HepG2 (cell line): ENCODE results near the gene CASP7. TPM values are rescaled to one million over a fixed set of nuclear protein-coding genes. Genes with fewer than 3 reads are reported as not detected.

Experiments used
- ATAC-seq: fragments of 200-7000 bp; cut with Tn5 transposase; 3 replicates; pipeline ENCODE4 v1.9.1; 2020; ENCODE audit warnings: mild to moderate bottlenecking, moderate library complexity
- BruUV-seq: library from RNA; stranded (reverse); fragments of 400-500 nt; replicated peaks from 2 replicates; lab custom pipeline; 2021; lab: Mats Ljungman, UMichigan
- CTCF ChIA-PET: fragments of 300-600 bp; formaldehyde crosslinking; extraction: SDS; loops from one replicate; lab custom pipeline; 2021; ENCODE audit warnings: low total read pairs, inconsistent platforms, low intra/inter-chr PET ratio; lab: Yijun Ruan, JAX
- POLR2A ChIA-PET: fragments of 350-600 bp; sonication (Branson Sonifier 250); formaldehyde crosslinking; loops from one replicate; lab custom pipeline; 2020; ENCODE audit warnings: antibody characterized with exemption, inconsistent platforms; lab: Yijun Ruan, JAX
- DNase-seq: peaks from one replicate; pipeline ENCODE4 v3.0.0-alpha.2; 2015; ENCODE audit warnings: low spot score
- FAIRE-seq: peaks from 3 replicates; lab custom pipeline; 2011; peaks lifted over from hg19 to GRCh38; lab: Jason Lieb, UNC
- H2AFZ ChIP-seq: one replicate; pipeline ENCODE4 v1.6.1; 2011; ENCODE audit warnings: low read length, inconsistent platforms
- H3K27ac ChIP-seq: fragments of 300-600 bp; 3 replicates; pipeline ENCODE4 v1.8.0; 2011; ENCODE audit warnings: mixed run types, mild to moderate bottlenecking, mixed read lengths, low read length, inconsistent platforms; ENCODE audit not compliant: insufficient read depth; ENCODE audit errors: extremely low read length
- H3K27me3 ChIP-seq, 2 experiments: fragments of 200-600 bp in 1 of 2; 2 replicates in 1 of 2; 3 replicates in 1 of 2; pipeline versions ENCODE4 v1.6.0 to v1.8.0; 2011; ENCODE audit warnings: low read length in 2 of 2, mild to moderate bottlenecking in 2 of 2, moderate library complexity in 2 of 2, inconsistent platforms in 1 of 2; ENCODE audit not compliant: insufficient read depth in 2 of 2, control insufficient read depth in 1 of 2
- H3K36me3 ChIP-seq, 2 experiments: fragments of 200-600 bp in 1 of 2; replicated peaks in 1 of 2; 2 replicates in 1 of 2; 3 replicates in 1 of 2; pipeline versions ENCODE4 v1.5.1 to v1.8.0; 2011; ENCODE audit warnings: low read length in 2 of 2, inconsistent platforms in 1 of 2; ENCODE audit not compliant: insufficient read depth in 2 of 2, control insufficient read depth in 1 of 2
- H3K4me1 ChIP-seq: 2 replicates; pipeline ENCODE4 v1.5.1; 2012; ENCODE audit warnings: low read length, inconsistent platforms; ENCODE audit not compliant: insufficient read depth
- H3K4me2 ChIP-seq: 2 replicates; pipeline ENCODE4 v1.6.0; 2011; ENCODE audit warnings: low read depth, low read length, inconsistent platforms
- H3K4me3 ChIP-seq, 3 experiments: fragments of 200-600 bp in 1 of 3; sonication (generic), shearing (Covaris generic) in 1 of 3; replicated peaks in 1 of 3; 2 replicates each; pipeline ENCODE4 v1.5.1; 2011 to 2016; ENCODE audit warnings: low read length in 3 of 3, inconsistent platforms in 2 of 3, low read depth in 2 of 3, mild to moderate bottlenecking in 2 of 3, control low read depth in 1 of 3, mixed read lengths in 1 of 3; ENCODE audit not compliant: insufficient read depth in 1 of 3
- H3K79me2 ChIP-seq: one replicate; pipeline ENCODE4 v1.6.1; 2011; ENCODE audit warnings: low read length, inconsistent platforms; ENCODE audit not compliant: insufficient read depth
- H3K9ac ChIP-seq: 2 replicates; pipeline ENCODE4 v1.6.0; 2011; ENCODE audit warnings: mild to moderate bottlenecking, low read depth, low read length, inconsistent platforms; ENCODE audit not compliant: insufficient read depth
- H3K9me3 ChIP-seq: 2 replicates; pipeline ENCODE4 v1.5.1; 2012; ENCODE audit warnings: mild to moderate bottlenecking, low read length
- H4K20me1 ChIP-seq: 2 replicates; pipeline ENCODE4 v1.6.0; 2011; ENCODE audit warnings: inconsistent platforms, mild to moderate bottlenecking, low read length, moderate library complexity; ENCODE audit not compliant: insufficient read depth
- ARNTL ChIP-seq: sonication (generic); formaldehyde crosslinking; IDR thresholded peaks from 2 replicates; pipeline ENCODE4 v1.4.0; 2020; ENCODE audit warnings: mild to moderate bottlenecking, missing genetic modification reagents
- BHLHE40 ChIP-seq: IDR thresholded peaks from 2 replicates; pipeline ENCODE4 v1.6.1; 2011; ENCODE audit warnings: low read length, improper control_type of control experiment
- FOXC1 ChIP-seq: sonication (generic); formaldehyde crosslinking; IDR thresholded peaks from 2 replicates; pipeline ENCODE4 v1.8.0; 2022; ENCODE audit warnings: mild to moderate bottlenecking, missing genetic modification reagents, borderline replicate concordance
- GATAD1 ChIP-seq: IDR thresholded peaks from 2 replicates; pipeline ENCODE4 v1.6.1; 2016; ENCODE audit warnings: missing genetic modification reagents, missing compliant biosample characterization
- KLF11 ChIP-seq: IDR thresholded peaks from 2 replicates; pipeline ENCODE4 v1.6.1; 2016; ENCODE audit warnings: missing compliant biosample characterization
- MIER2 ChIP-seq: IDR thresholded peaks from 2 replicates; pipeline ENCODE4 v1.6.1; 2016; ENCODE audit warnings: missing biosample characterization, missing genetic modification reagents
- MYPOP ChIP-seq: sonication (generic); formaldehyde crosslinking; IDR thresholded peaks from 2 replicates; pipeline ENCODE4 v1.8.1; 2023; ENCODE audit warnings: mild to moderate bottlenecking, moderate library complexity, missing genetic modification reagents
- NFYC ChIP-seq: IDR thresholded peaks from 2 replicates; pipeline ENCODE4 v1.6.1; 2016; ENCODE audit warnings: missing genetic modification reagents, missing compliant biosample characterization
- TAF15 ChIP-seq: fragments of 200-400 bp; formaldehyde crosslinking; IDR thresholded peaks from one replicate; pipeline ENCODE4 v1.6.1; 2018; ENCODE audit warnings: mild to moderate bottlenecking, low read depth, low read length; ENCODE audit not compliant: poor library complexity, severe bottlenecking
- TARDBP ChIP-seq: sonication (generic); formaldehyde crosslinking; IDR thresholded peaks from 2 replicates; pipeline ENCODE4 v1.8.0; 2022; ENCODE audit warnings: mild to moderate bottlenecking, missing genetic modification reagents
- ZIK1 ChIP-seq: sonication (generic); formaldehyde crosslinking; IDR thresholded peaks from 2 replicates; pipeline ENCODE4 v1.5.0; 2020; ENCODE audit warnings: mild to moderate bottlenecking, low read depth, missing genetic modification reagents, borderline replicate concordance
- ZNF17 ChIP-seq: sonication (generic); formaldehyde crosslinking; IDR thresholded peaks from 2 replicates; pipeline ENCODE4 v1.5.0; 2020; ENCODE audit warnings: mild to moderate bottlenecking, missing genetic modification reagents
- ZNF460 ChIP-seq: sonication (generic); formaldehyde crosslinking; IDR thresholded peaks from 2 replicates; pipeline ENCODE4 v1.5.1; 2020; ENCODE audit warnings: missing genetic modification reagents, mild to moderate bottlenecking, borderline replicate concordance
- ZNF639 ChIP-seq: conservative IDR thresholded peaks from 2 replicates; pipeline ENCODE4 v1.6.1; 2018; ENCODE audit warnings: missing genetic modification reagents
- WGBS: methylation state at CpG from one replicate; pipeline ENCODE4 v1.1.6; 2017; ENCODE audit warnings: low lambda C conversion rate; 5-methylcytosine and 5-hydroxymethylcytosine counted together
- in situ Hi-C: cut with HindIII; loops from 2 replicates; pipeline ENCODE4 v1.10.0; 2017; ENCODE audit warnings: low pct_unique_long_range_greater_than_20kb; ENCODE audit not compliant: extremely low pct_ligation_motif_present
- intact Hi-C: fragments of 100-400 bp; cut with micrococcal nuclease; formaldehyde crosslinking; loops from one replicate; pipeline ENCODE4 v1.10.0; 2022; ENCODE audit not compliant: unreplicated experiment
- polyA plus RNA-seq, 8 experiments: library from polyadenylated mRNA; depleted of rRNA in 3 of 8; stranded (reverse) in 7 of 8; unstranded in 1 of 8; fragments of >200 nt; fragmentation: Illumina TruSeq in 4 of 8; extraction: Trizol in 4 of 8; gene quantifications; 2 replicates each; pipeline versions ENCODE4 v1.2.1 to v1.2.3, GENCODE V29; 2011 to 2016; ENCODE audit warnings: low read depth in 4 of 8, missing spikeins in 1 of 8, mixed read lengths in 1 of 8; ENCODE audit not compliant: insufficient read depth in 1 of 8
- total RNA-seq, 5 experiments: library from RNA; depleted of rRNA; stranded (reverse); fragments of >200 nt; fragmentation: Illumina TruSeq; extraction: Trizol; gene quantifications; 2 replicates each; pipeline ENCODE4 v1.2.3, GENCODE V29; 2016; ENCODE audit warnings: low read depth in 1 of 5

The CASP7 gene
- total and polyA plus RNA-seq, 2 of the 13 experiments (the other 11 are each of a cell fraction or from before 2014, with no cell fraction given) = 11.9 to 39.3 TPM

- no peak for TF ChIP-seq BHLHE40
- no peak for TF ChIP-seq MYPOP
- no peak for TF ChIP-seq NFYC (CRISPR knock-in tag)
- no peak for TF ChIP-seq ZNF639 (CRISPR knock-in tag)
Observed at GRCh38 chr10:113709221-113709838, 29.6 kb downstream of the CASP7 start (continued).

- CTCF ChIA-PET = no interaction called here
- TF ChIP-seq TAF15 (no peak), KLF11 (CRISPR knock-in tag) (no peak), MIER2 (CRISPR knock-in tag) (no peak), GATAD1 (CRISPR knock-in tag) (no peak), TARDBP (no peak), ZNF17 (CRISPR knock-in tag) (no peak), ZNF460 (CRISPR knock-in tag) (no peak), ZIK1 (CRISPR knock-in tag) (no peak), ARNTL (CRISPR knock-in tag) (no peak), FOXC1 (CRISPR knock-in tag) (no peak)
- WGBS = 85% methylated on average over 2 of the region's 2 CpGs
Observed at GRCh38 chr10:113711142-113711541, 31.4 kb downstream of the CASP7 start.

More at GRCh38 chr10:113711142-113711541, 31.4 kb downstream of the CASP7 start:
- no peak overlapping the region for H3K4me3 ChIP-seq
- no peak for FAIRE-seq
- intact Hi-C loops (no loop called here), in situ Hi-C loops (no loop called here)
- no peak overlapping the region for H3K27ac ChIP-seq
- no TSS peak for BruUV-seq
- no peak overlapping the region for H3K9ac ChIP-seq
- no peaks in the 10 kb centered on the region for H4K20me1 ChIP-seq
- ATAC-seq = no peak
- no peaks in the 10 kb centered on the region for H3K4me1 ChIP-seq
- no peaks in the 10 kb centered on the region for H3K9me3 ChIP-seq
- H3K27me3 ChIP-seq = no peaks in the 10 kb centered on the region
- no peak overlapping the region for H3K4me2 ChIP-seq
- POLR2A ChIA-PET = no interaction called here
- H2AFZ ChIP-seq = no peak overlapping the region
- no peak for DNase-seq
- H3K79me2 ChIP-seq = no peaks in the 10 kb centered on the region
- peaks cover 0 to 3% of the 10 kb centered on the region in 2 experiments; a peak in 2 of 5 replicates for H3K36me3 ChIP-seq
